DOHH2 (cell line): ENCODE data around the gene RGS10.
"Not testable (repeated sequence)": the region's sequence is repeated elsewhere in the genome, so short reads cannot be mapped to it uniquely, and the experiment has no call there.

ENCODE experiments used
- H3F3A ChIP-seq: fragments of 200-600 bp; sonication (generic), shearing (Covaris generic); 2 replicates; pipeline ENCODE4 v1.6.0; 2016; ENCODE audit warnings: antibody characterized with exemption, mild to moderate bottlenecking; ENCODE audit not compliant: control insufficient read depth, insufficient read depth
- H3K27ac ChIP-seq: fragments of 200-600 bp; sonication (generic); 2 replicates; pipeline ENCODE4 v1.5.1; 2014; ENCODE audit warnings: low read depth, mild to moderate bottlenecking, low read length, moderate library complexity
- H3K27me3 ChIP-seq: fragments of 200-600 bp; sonication (generic); 2 replicates; pipeline ENCODE4 v1.6.1; 2014; ENCODE audit warnings: mild to moderate bottlenecking, low read length, mixed read lengths; ENCODE audit not compliant: control insufficient read depth
- H3K36me3 ChIP-seq: fragments of 200-600 bp; sonication (generic); 2 replicates; pipeline ENCODE4 v1.6.1; 2014; ENCODE audit warnings: mild to moderate bottlenecking, low read length, moderate library complexity, mixed read lengths; ENCODE audit not compliant: control insufficient read depth
- H3K4me1 ChIP-seq: fragments of 200-600 bp; sonication (generic); 2 replicates; pipeline ENCODE4 v1.6.1; 2014; ENCODE audit warnings: mild to moderate bottlenecking, low read length, mixed read lengths; ENCODE audit not compliant: control insufficient read depth
- H3K4me2 ChIP-seq: fragments of 200-600 bp; sonication (generic); 2 replicates; pipeline ENCODE4 v1.6.0; 2014; ENCODE audit warnings: mild to moderate bottlenecking, low read length, moderate library complexity
- H3K4me3 ChIP-seq: fragments of 200-600 bp; sonication (generic); 2 replicates; pipeline ENCODE4 v1.5.1; 2014; ENCODE audit warnings: mild to moderate bottlenecking, low read length, mixed read lengths
- H3K79me2 ChIP-seq: fragments of 200-600 bp; sonication (generic); 2 replicates; pipeline ENCODE4 v1.6.1; 2014; ENCODE audit warnings: mild to moderate bottlenecking, low read length, mixed read lengths; ENCODE audit not compliant: control insufficient read depth
- H3K9me2 ChIP-seq: fragments of 200-600 bp; sonication (generic); replicated peaks from 2 replicates; pipeline ENCODE4 v1.6.1; 2014; ENCODE audit warnings: mild to moderate bottlenecking, low read length, mixed read lengths; ENCODE audit not compliant: control insufficient read depth
- H3K9me3 ChIP-seq: fragments of 200-600 bp; sonication (generic); 2 replicates; pipeline ENCODE4 v1.6.1; 2014; ENCODE audit warnings: antibody characterized with exemption, low read length, mixed read lengths; ENCODE audit not compliant: control insufficient read depth, insufficient read depth
- H4K20me1 ChIP-seq: fragments of 200-600 bp; sonication (generic); 2 replicates; pipeline ENCODE4 v1.6.0; 2014; ENCODE audit warnings: low read depth, mild to moderate bottlenecking, antibody characterized with exemption, low read length, moderate library complexity; ENCODE audit not compliant: control insufficient read depth, insufficient read depth
- CTCF ChIP-seq: fragments of 200-600 bp; sonication (generic); IDR thresholded peaks from one replicate; pipeline ENCODE4 v1.5.1; 2014; ENCODE audit warnings: antibody characterized with exemption, mild to moderate bottlenecking, low read depth, low read length; ENCODE audit not compliant: poor library complexity, severe bottlenecking
- EZH2phosphoT487 ChIP-seq: fragments of 200-600 bp; sonication (generic); IDR thresholded peaks from 2 replicates; pipeline ENCODE4 v1.6.1; 2017; ENCODE audit warnings: borderline replicate concordance, mild to moderate bottlenecking, antibody characterized with exemption, low read length, moderate library complexity, mixed read lengths

RGS10 gene

GRCh38 chr10:119575506-119575905 is 33.0 kb upstream of the RGS10 start:
- no peaks in the 10 kb centered on the region for H3K4me1 ChIP-seq
- peaks cover 74% of the 10 kb centered on the region for H3K36me3 ChIP-seq
- H3F3A ChIP-seq, result peaks cover 27% of the 10 kb centered on the region
- no peaks in the 10 kb centered on the region for H4K20me1 ChIP-seq
- no peak overlapping the region for H3K4me3 ChIP-seq
- H3K27ac ChIP-seq, result no peak overlapping the region
- no peak for TF ChIP-seq EZH2phosphoT487
- no peak for TF ChIP-seq CTCF
- H3K4me2 ChIP-seq, result no peak overlapping the region
- H3K79me2 ChIP-seq, result no peaks in the 10 kb centered on the region
- H3K27me3 ChIP-seq, result no peaks in the 10 kb centered on the region
- no peaks in the 10 kb centered on the region for H3K9me3 ChIP-seq
- H3K9me2 ChIP-seq, result no peaks in the 10 kb centered on the region

- H3K36me3 ChIP-seq, result no peaks in the 10 kb centered on the region; the same call in 1 of the 2 replicates
- no peak for TF ChIP-seq CTCF
- no peak for TF ChIP-seq EZH2phosphoT487
- peak overlapping the region; percentile 47 for H3K4me2 ChIP-seq
- H3F3A ChIP-seq, result peaks cover 34% of the 10 kb centered on the region
- no peaks in the 10 kb centered on the region for H3K9me2 ChIP-seq
- peak overlapping the region; percentile 38 for H3K27ac ChIP-seq
- H3K4me1 ChIP-seq, result peaks cover 42% of the 10 kb centered on the region
- no peaks in the 10 kb centered on the region for H4K20me1 ChIP-seq
- H3K27me3 ChIP-seq, result no peaks in the 10 kb centered on the region
- H3K4me3 ChIP-seq, result peak overlapping the region; percentile 36
- no peaks in the 10 kb centered on the region for H3K9me3 ChIP-seq
- no peaks in the 10 kb centered on the region for H3K79me2 ChIP-seq
These were observed 25.5 kb upstream of the RGS10 start for GRCh38 chr10:119567978-119568377.

- no peaks in the 10 kb centered on the region for H3K27me3 ChIP-seq
- H3K4me1 ChIP-seq, result peaks cover 22% of the 10 kb centered on the region
- no peak overlapping the region for H3K27ac ChIP-seq
- no peaks in the 10 kb centered on the region for H3K79me2 ChIP-seq
- TF ChIP-seq CTCF, result no peak
- no peak for TF ChIP-seq EZH2phosphoT487
- no peaks in the 10 kb centered on the region for H3K9me2 ChIP-seq
- H3F3A ChIP-seq, result peaks cover 5% of the 10 kb centered on the region; the same call in 1 of the 2 replicates
- no peak overlapping the region for H3K4me2 ChIP-seq
- H3K36me3 ChIP-seq, result no peaks in the 10 kb centered on the region
- no peak overlapping the region for H3K4me3 ChIP-seq
- no peaks in the 10 kb centered on the region for H4K20me1 ChIP-seq
- no peaks in the 10 kb centered on the region for H3K9me3 ChIP-seq
These were observed 19.6 kb upstream of the RGS10 start for GRCh38 chr10:119562097-119562496.

- not testable (repeated sequence) for H3K27ac ChIP-seq, H3K4me2 ChIP-seq, H4K20me1 ChIP-seq, H3K36me3 ChIP-seq, H3K4me3 ChIP-seq, H3K27me3 ChIP-seq, H3K9me2 ChIP-seq, H3K9me3 ChIP-seq, H3K79me2 ChIP-seq, H3F3A ChIP-seq, H3K4me1 ChIP-seq
These were observed 17.0 kb upstream of the RGS10 start for GRCh38 chr10:119559511-119559910.

- H3K27me3 ChIP-seq, H3K36me3 ChIP-seq, H3K9me3 ChIP-seq, H3K4me2 ChIP-seq, H3F3A ChIP-seq, H3K4me1 ChIP-seq, H3K79me2 ChIP-seq, H3K9me2 ChIP-seq, H3K27ac ChIP-seq, H4K20me1 ChIP-seq, H3K4me3 ChIP-seq: not testable (repeated sequence)
These were observed 13.6 kb upstream of the RGS10 start for GRCh38 chr10:119556081-119556480.
